NCI-H69 (cell line): ENCODE results near the gene WNT5B.

Experiments used
- DNase-seq: peaks from one replicate; lab custom pipeline; 2025; lab: John Stamatoyannopoulos, UW

WNT5B gene

DNA sequence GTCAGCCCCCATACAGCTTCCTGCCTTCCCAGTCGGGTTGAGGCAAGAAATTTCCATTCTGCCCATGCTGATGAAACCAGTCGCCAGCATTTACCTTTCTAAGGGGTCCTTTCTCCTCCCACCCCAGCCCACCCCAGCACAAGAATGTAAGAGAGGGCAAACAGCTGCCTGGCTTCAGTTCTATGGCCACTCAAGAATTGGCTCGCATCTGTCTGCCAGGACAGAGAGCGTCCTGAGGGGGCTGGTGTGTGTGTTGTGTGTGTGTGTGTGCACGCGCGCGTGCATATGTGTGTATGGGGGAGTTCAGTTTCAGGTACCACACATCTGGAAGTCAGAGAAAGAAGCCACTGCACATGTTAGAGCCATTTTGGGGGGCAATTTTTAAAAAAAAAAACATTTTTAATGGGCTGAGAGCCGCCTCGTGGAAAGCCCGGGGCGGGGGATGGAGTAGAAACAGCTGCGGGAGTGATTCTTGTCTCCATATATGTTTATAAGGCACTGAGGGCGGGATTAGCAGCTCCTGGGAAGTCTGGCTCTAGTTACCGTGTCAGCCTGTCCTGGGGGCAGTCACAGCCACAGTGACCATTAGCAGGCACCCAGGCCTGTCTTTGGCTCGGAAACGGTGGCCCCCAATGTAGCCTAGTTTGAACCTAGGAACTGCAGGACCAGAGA is at the start of gene WNT5B:
TSS of gene WNT5B (plus strand) at position 566 of the 672 bp plus-strand sequence. CDS start 2,124 bp downstream, outside the sequence.
- DNase-seq = no peak

DNA sequence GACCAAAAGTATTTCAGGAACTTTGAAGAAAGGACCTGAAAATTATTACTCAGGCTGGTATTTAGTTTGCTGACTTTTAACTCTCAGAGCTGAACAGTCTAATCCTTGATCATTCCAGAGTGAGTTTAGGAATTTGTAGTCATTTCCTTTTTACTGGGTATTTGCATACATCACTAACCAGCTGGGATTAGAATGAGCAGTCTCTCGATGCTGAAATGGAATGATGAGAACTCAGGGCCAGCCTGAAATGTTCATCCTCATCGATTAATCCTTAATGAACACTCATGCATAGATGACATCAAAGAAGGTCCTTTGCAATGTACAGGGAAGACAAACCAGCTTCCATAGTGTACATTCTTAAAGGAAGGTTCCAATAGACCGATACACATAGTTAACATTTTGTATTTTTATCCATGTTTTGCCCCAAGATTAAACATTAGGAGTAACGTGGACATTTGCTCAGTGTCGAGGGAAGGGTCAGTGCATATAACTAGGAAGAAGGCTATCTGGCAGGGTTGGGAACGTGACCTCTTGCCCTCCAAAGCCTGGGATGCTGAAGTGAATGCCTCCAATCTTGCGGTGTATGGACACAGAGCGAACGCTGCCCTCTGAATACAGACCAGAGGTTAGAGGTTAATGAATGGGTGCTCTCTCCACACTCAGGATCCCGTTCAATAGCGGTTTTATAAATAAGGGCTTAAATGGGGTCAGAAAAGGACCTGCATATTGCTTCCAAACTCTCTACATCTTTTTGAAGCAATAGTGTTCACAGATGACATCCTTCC is 49.2 kb upstream of the WNT5B start:
- DNase-seq = no peak

DNA sequence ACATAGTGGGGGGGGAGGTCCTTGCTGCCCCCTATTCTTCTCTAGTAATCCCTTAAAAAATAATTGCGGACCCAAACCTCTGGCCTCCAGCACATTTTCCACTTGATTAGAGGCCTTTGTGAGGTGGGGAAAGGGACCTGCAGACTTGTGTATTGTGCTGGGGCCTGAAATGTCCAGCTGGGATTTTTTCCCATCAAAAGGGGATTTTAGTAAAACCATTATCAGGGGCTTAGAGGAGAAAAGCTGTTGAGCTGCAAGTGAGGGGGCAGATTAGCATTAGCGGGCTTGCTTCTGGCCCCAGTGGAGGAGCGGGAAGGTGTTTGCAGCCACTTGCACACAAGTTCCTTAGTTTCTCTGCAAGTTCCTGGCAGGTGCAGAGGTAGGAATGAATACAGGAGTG is 48.5 kb upstream of the WNT5B start:
- no peak for DNase-seq

DNA sequence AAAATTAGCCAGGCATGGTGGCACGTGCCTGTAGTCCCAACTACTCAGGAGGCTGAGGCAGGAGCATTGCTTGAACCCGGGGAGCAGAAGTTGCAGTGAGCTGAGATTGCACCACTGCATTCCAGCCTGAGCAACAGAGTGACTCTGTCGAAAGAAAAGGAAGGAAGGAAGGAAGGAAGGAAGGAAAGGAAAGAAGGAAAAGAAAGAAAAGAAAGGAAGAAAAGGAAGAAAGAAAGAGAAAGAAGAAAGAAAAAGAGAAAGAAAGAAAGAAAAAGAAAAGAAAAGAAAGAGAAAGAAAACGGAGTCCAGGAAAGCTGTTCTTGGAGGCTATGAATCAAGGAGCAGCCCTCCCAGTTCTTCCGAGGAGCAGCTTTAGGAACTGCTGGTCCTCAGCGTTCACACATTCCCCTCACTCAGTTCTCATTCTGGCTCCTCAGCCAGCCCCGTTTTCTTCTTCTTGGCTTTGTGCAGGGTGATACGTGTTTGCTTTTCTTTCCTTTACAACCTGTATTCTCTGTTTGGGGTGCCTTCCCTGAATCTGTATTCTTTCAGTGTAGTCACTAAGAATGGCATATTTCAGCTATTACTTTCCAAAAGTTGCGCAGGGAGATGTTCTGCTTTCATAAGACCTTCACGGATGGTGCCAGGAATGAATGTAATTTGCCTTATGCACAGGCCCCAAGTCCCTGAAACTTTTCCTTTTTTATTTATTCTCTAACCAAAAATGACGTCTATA is 46.9 kb upstream of the WNT5B start:
- DNase-seq = no peak

DNA sequence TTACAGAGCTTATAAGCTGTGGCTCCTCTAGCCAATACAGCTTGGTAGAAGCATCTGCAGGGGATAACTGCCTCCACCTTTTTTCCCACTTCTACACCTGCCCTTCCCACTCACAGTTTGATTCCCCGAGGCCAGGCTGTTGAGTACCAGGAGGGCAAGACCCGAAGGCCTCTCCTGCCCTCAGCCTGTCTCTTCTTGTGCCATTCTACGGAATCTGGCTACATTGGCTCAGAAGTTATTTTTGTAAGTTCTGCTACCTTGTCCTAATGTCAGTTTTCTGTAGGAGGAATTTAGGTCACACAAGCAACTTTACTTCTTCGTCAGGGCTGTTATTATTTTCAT is 46.4 kb upstream of the WNT5B start:
- DNase-seq = no peak

DNA sequence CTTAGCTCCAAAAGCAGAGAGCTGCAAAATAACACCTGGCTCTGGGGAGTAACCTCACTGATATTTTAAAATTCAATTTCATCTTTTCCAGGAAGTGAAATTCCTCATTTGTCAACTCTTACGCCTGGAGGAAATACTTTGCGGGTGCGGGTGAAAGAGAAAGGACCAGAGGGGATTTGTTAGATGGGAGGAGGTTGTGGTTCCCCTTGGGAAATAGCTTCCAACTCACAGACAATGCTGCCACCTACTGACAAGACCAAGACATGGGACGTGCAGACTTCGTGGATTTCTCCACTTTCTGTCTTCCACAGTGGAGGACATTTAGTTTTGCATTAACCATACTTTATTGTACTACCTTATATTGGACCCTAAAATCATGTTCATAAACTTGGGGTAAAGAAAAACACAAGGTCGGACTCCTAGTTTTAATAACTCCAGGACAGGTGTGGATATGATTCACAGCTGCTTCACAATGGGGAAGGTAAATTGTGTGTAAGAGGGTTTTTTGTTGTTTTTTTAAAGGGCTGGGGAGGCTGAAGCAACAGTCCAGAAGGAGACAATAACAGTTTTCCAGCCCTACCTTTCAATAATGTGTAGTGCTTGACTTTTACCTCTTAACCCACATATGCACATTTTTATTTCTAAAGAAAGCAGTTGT is 45.5 kb upstream of the WNT5B start:
- peak; percentile 93 for DNase-seq

DNA sequence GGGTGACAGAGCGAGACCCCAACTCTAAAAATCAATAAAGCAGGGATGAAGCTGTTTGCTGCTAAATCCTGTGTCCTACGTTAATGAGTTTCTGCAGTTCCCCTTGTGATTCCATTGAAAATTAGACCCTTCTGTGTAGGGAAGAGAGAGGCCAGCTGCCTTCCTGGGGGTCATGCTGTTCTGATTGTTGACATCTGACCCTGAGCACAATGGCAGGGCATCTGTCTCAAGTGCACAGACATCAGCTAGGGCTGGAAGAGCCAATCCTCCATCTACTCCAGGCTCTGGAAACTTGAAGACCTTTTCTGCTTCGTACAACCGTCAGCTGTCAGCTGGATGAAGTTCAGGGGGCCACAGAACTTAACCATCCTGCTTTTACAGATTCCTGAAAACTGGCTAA is 44.7 kb upstream of the WNT5B start:
- DNase-seq = peak; percentile 49

DNA sequence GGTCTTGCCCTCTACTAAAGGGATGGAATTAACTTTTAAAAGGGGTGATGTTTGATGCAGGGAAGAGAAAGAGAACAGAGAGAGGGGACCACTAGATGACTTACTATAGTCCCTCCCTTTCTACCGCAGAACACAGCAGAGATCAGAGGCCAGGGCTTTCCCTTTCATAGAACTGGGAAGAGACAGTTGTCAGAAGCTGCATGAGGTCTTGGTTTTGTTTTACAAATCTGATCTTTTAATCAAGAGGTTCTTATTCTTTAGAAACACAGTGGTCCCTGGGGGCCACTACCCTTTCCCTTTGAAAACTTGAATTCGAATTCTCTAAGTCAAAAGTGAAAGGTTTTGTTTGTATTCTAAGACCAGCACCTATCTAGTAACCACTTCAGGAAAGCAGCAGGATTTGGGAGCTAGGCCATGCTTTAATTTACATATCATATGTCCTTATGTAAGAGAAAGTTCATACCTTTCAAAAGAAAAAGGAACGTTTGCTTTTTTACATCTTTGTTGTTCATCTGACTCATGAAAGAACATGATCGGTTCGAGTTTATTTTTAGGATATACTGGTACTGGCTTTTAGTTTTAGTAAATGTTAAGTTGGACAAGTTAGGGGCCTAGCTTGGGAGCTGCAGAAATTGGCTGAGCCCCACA is 41.0 kb upstream of the WNT5B start:
- DNase-seq = peak; percentile 61

DNA sequence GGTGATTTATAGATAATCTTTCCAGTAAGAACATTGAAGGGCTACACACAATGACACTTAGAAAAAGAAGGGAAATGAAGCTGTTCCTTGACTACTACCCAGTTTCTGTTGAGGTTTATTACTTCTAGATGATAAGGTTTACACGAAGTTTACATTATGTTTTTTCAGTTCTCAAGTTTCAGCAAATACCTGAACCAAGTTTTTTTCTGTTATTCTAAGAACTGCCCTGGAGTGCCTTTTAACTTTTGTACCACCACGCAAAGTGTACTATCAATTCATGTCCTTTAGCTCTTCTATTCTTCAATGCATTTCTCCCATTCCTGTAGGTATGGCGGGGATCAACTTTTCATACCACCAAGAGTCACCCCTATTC is 40.5 kb upstream of the WNT5B start:
- DNase-seq = no peak

DNA sequence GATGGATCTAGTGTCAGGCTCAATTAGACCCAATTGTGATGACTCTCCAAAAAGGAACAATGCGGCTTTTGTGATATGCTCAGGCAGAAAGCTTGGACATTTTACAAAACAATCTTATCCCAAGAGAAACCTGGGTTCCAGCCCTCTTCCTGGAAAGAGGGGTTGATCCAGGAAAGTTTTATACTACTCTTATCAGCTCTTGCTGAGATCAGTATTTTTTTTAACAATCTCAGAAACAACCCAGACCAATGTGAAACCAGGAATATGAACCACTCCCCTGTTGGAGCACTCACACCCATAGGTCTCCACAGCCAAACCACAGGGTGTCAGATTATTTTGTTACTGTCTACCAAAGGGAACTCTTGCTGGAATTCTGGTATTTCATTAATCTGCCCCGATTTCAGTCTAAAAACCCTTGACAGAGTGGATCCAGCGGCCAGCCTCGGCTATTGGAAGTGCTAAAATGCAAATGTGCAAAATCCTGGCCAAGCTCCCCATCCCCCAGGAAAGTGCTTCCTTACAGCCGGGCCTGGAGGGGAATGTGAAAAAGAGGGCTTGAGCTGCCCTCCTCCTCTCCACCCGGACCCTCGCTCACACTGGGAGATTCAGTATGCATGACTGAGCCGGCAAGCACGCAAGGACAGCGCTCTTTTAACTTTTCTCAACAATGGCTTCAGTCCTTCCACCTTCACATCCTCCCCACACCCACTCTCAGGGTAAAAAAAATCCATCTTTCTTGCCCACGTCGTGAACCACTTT is 38.6 kb upstream of the WNT5B start:
- no peak for DNase-seq

DNA sequence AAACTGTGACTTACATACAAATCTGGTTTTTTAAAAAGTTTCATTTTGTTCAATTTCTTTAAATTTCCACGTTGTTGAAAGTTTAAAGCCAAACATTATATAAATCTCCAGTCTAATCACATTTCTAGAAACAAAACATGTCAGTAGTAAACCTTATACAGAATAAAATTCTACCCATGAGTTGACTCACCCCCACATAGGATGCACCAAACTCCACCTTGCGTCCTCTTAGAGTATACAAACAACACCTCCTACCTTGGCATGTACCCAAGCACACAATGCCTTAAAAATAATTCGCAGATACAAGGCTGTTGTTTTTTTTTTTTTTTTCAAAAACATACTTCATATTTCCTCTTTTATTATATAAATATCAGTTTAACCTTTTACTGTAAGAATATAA is 38.0 kb upstream of the WNT5B start:
- peak; percentile 50 for DNase-seq

DNA sequence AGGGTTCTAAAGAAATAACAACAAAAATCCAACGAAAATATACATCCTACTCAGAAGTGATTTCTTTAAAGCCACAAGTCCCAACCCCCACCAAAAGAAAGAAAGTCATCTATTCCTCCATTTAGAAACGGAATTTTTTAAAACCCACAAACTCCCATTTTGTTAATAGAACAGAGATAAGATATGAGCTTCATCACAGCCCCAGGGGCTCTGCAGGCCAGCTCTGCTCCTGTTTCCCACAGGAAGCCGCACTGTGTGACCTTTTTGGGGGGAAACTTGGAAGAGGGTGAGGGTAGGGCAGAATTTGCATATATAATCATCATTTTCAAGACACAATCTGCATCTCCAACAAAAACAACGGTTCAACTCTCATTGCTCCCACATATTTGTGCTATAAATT is 37.5 kb upstream of the WNT5B start:
- DNase-seq = peak; percentile 29

DNA sequence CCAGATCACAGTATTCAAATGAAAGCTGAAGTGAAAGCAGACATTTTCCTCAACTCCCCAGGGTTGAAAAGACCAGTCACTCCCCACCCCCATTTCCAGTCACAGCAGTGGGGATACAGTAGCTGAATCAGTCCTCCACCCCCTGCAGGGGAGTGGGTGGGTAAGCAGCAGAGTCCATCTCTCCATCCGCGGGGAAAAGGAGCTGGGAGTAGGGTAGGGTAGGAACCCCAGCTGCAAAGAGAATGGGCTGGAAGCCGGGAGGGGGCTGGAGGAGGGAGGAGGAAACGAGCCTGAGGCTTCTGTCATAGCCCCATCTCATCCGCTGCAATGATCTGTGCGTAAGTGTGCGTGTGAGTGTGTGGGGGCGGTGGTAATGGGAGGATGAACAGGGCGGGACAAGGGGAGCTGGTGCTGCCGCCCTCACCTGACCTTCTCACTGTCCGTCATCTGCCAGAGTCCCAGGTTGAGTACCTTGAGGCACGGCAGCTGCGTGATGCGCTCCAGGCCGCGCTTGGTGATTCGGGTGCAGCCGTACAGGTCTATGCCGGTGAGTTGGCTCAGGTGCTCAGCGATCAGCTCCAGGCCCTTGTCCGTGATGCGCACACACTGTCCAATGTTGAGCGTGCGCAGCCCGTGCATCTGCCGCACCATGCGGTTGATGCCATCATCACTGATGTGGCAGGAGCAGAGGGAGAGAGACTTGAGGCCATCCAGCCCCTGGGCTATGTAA is 36.4 kb upstream of the WNT5B start:
- peak; percentile 81 for DNase-seq

DNA sequence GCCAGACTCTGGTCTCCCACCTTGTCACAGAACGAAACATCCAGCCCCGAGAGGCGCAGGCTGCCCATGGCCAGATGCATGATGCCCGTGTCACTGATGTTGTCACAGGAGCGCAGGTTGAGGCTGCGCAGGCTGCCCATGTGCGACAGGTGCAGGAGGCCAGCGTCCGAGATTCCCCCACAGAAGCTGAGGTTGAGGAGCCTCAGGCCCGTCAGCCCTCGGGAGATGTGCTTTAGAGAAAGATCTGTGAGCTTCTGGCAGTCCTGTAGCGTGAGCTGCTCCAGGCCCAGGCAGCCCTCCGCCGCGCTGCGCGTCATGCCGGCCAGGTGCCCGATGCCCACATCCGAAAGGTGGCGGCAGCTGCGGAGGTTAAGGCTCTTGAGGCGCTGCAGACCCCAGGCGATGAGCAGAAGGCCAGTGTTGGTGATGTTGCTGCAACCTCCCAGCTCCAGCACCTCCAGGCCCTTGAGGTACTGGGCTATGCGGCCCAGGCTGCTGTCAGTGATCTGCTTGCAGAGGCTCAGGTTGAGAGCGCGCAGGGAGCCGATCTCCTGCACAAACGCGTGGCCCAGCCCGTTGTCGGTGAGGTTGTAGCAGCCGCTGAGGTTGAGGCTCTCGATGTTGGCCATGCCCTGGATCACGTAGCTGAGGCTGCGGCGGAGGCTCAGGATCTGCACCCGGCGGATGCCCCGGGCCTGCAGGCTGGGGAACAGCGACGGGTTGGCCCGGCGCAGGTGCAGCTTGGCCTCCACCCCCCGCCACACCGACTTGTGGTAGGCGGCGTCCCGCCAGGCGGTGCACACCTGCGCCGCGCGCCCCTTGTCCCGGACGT is 35.6 kb upstream of the WNT5B start:
- DNase-seq = peak; percentile 84

DNA sequence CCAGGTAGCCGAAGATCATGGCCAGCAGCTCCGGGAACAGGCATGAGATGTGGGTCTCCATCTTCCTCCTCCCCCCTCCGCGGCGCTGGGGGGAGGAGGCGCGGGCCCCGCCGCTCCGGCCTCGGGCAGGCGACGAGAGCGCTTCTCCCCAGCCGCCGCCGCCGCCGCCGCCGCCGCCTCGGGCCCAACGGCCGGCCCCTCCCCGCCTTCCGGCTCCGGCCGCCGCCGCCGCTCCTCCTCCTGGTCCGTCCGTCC is 35.1 kb upstream of the WNT5B start:
- DNase-seq = no peak

DNA sequence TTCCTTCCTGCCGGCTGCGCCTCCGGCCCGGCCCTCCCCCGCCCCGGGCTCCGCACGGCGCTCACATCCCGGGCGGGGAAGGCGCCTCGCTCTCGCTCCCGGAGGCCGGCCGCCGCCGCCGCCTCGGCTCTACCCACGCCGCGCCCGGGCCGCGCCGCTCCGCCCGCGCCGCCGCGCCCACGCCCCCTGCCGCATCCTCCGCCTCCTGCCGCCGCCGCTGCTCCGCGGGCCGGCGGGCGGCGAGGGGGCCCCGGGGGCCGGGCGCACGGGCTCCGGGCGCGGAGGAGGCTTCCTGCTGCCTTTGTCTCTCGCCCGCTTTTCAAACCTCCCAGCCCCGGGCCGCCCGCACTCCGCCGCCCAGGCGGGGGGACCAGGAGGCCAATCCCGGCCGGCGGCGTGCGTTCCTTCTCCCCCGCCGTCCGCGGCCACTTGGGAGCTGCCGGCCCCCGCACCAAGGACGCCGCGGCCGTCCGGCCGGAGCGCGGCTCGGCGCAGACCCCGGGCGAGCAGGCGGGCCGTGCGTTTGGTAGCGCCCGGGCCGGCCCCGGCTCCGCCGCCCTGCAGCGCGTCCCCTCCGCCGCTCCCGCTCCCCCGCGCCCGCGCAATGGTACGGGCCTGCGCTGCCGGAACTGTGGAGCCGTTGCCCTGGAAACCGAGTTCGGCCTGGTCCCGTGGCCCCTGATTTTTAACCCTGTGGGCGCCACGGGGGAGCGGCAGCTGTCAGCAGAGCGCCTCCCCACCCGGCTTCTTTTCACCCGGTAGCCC is 34.6 kb upstream of the WNT5B start, which contains the start of gene FBXL14:
TSS of gene FBXL14 (minus strand) at position 321 of the 765 bp plus-strand sequence. CDS start 515 bp downstream, outside the sequence.
- DNase-seq = peak; percentile 96

DNA sequence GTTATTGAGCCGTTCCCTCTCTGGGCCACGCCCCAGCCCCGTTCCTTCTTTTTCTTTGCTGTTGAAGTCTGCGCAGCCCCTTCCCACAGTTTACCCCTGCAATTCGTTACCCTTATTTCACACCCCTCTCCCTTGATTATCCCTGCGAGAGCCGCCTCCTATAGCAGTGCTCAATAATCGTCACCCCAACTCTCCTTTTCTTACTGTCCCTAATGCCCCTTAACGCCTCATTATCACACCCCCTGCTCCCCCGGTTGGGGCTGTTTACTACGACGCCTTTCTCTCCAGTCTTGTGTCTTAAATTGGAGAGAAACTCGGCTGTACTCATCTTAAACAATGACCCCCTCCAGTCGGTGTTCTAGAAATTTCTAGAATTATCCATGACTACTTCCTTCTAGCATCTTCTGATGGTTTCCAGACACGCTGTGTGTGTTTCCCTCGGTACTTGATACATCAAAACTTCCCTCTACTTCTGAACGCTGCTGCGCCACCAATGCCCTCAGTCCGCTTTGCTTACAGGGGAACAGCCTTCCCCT is 33.9 kb upstream of the WNT5B start:
- no peak for DNase-seq

DNA sequence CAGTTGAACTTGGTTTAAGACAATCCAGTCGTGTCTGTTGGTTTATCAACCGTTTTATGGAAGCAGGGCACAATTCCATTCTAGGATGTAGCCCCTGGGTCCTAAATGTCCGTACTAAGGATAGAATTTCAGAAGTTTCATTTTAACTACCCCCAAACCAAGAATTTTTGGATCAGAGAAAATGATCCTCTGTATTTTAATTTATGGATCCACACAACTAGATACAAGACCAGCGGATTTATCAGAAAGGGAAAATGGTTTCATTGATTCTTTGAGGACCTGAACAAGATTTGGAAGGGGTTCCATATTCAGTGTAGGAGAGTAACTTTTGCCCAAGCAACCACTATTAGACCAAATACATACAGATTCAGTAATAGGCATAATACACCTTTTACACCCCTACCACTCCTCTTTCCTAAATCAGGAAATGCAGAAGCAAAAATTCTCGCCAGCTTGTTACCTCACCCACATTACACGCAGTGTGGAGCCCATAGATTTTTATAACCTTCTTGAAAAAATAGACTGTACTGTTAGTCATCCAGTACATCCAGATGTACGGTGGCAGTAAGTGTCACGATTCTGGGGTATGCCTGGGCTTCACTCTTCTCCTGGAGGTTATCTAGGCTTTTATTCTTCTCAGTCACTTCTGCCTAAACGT is 33.2 kb upstream of the WNT5B start:
- no peak for DNase-seq
